Measurements from ENCODE around the gene PIAS1.

DNA sequence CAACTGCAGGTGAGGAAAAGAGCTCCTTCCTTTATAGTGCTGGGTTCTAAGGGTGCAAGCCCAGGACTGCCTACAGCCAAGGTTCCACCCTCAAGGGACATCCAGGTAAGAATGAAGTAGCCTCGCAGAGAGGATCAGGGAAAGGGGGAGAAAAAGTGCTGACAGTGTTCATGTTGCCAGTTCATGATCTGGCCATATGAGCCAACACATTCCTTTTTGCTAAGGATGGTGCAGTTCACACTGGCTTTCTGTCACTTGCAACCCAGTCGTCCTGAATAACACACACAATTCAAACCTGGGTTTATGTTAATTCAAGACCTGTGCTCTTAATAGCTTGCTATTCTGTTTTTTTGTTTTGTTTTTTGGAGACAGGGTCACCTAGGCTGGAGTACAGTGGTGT is 166.4 kb downstream of the PIAS1 start:
- no peak for TF ChIP-seq POLR2A (IDR thresholded peaks at IDR 0.05)
- TF ChIP-seq, protein P1, sequence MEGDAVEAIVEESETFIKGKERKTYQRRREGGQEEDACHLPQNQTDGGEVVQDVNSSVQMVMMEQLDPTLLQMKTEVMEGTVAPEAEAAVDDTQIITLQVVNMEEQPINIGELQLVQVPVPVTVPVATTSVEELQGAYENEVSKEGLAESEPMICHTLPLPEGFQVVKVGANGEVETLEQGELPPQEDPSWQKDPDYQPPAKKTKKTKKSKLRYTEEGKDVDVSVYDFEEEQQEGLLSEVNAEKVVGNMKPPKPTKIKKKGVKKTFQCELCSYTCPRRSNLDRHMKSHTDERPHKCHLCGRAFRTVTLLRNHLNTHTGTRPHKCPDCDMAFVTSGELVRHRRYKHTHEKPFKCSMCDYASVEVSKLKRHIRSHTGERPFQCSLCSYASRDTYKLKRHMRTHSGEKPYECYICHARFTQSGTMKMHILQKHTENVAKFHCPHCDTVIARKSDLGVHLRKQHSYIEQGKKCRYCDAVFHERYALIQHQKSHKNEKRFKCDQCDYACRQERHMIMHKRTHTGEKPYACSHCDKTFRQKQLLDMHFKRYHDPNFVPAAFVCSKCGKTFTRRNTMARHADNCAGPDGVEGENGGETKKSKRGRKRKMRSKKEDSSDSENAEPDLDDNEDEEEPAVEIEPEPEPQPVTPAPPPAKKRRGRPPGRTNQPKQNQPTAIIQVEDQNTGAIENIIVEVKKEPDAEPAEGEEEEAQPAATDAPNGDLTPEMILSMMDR (IDR thresholded peaks at IDR 0.05), result no peak

All from body of pancreas (tissue), 4 donors.